Esophagus muscularis mucosa (tissue), 4 donors: ENCODE measurements around the gene NTRK2. TPM values are rescaled to one million over a fixed set of nuclear protein-coding genes. Genes with fewer than 3 reads are reported as not detected.

ENCODE experiments used
- DNase-seq: peaks from one replicate; pipeline ENCODE4 v3.0.0-alpha.2; 2017; ENCODE audit errors: extremely low spot score
- H3K27ac ChIP-seq, 4 donors: fragments of 200-600 bp; sonication (generic); replicated peaks in 1 of 4; 1 replicate in 3 of 4; 2 replicates in 1 of 4; pipeline ENCODE4 v1.5.1; 2016 to 2019; ENCODE audit warnings: mild to moderate bottlenecking in 1 of 4
- H3K27me3 ChIP-seq, 4 donors: fragments of 200-600 bp; sonication (generic); one replicate each; pipeline versions ENCODE4 v1.5.1 to v1.6.0; 2016 to 2019
- H3K36me3 ChIP-seq, 4 donors: fragments of 200-600 bp; sonication (generic); one replicate each; pipeline ENCODE4 v1.5.1; 2016 to 2019
- H3K4me1 ChIP-seq, 4 donors: fragments of 200-600 bp; sonication (generic); one replicate each; pipeline ENCODE4 v1.5.1; 2016 to 2019
- H3K4me3 ChIP-seq, 4 donors: fragments of 200-600 bp; sonication (generic); 1 replicate in 2 of 4; 2 replicates in 2 of 4; pipeline ENCODE4 v1.5.1; 2016 to 2019; ENCODE audit warnings: mild to moderate bottlenecking in 4 of 4, moderate library complexity in 1 of 4
- H3K9me3 ChIP-seq, 4 donors: fragments of 200-600 bp; sonication (generic); 1 replicate in 3 of 4; 2 replicates in 1 of 4; pipeline ENCODE4 v1.5.1; 2016 to 2019
- EP300 ChIP-seq: sonication (generic); formaldehyde crosslinking; IDR thresholded peaks from one replicate; pipeline ENCODE4 v1.6.1; 2017; ENCODE audit warnings: antibody characterized with exemption
- POLR2A ChIP-seq: fragments of 450-650 bp; IDR thresholded peaks from one replicate; pipeline ENCODE4 v1.6.1; 2017; ENCODE audit warnings: antibody characterized with exemption, moderate library complexity, mild to moderate bottlenecking, low read depth
- POLR2AphosphoS5 ChIP-seq, 2 donors: sonication (generic); formaldehyde crosslinking; IDR thresholded peaks; one replicate each; pipeline ENCODE4 v1.6.1; 2017; ENCODE audit warnings: antibody characterized with exemption in 2 of 2
- WGBS: methylation state at CpG from one replicate; pipeline ENCODE4 v1.1.5; 2018; 5-methylcytosine and 5-hydroxymethylcytosine counted together
- intact Hi-C: fragments of 100-400 bp; cut with DNase I; formaldehyde crosslinking; loops from one replicate; pipeline ENCODE4 v1.15.1; 2023
- total RNA-seq, 4 donors: library from RNA; depleted of rRNA; stranded (reverse); fragments of >200 nt; gene quantifications; one replicate each; pipeline versions ENCODE4 v1.1.0 to v1.2.1, GENCODE V29; 2016
- TF ChIP-seq, protein P1 (sequence below), 3 experiments: fragments of 200-600 bp in 2 of 3; fragments of 450-650 bp in 1 of 3; sonication (generic) in 2 of 3; IDR thresholded peaks; one replicate each; pipeline ENCODE4 v1.5.1; 2017 to 2019; ENCODE audit warnings: antibody characterized with exemption in 3 of 3, mild to moderate bottlenecking in 2 of 3, moderate library complexity in 1 of 3

Gene NTRK2
- total RNA-seq, 4 donors from 2014 or later = 1.2 to 6.3 (median 5.5) TPM

DNA sequence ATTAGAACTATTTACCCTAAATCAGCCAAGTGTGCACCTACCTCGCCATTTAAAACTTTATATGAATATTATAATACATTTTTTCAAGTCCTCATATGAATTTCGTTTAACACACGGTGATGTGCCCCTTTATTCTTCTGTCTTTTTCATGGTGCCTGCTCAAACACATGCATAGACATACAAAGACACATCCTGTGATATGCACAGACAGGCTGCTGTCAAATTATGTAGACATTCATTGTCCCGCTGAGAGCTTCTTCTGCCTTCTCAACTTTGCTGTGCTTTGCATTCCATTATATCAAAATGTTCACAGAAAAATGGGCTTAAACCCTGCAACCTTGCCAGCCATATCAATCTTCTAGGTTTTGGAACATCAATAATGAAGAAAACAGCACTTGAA is 193.8 kb downstream of the NTRK2 start:
- intact Hi-C loops = no loop called here

DNA sequence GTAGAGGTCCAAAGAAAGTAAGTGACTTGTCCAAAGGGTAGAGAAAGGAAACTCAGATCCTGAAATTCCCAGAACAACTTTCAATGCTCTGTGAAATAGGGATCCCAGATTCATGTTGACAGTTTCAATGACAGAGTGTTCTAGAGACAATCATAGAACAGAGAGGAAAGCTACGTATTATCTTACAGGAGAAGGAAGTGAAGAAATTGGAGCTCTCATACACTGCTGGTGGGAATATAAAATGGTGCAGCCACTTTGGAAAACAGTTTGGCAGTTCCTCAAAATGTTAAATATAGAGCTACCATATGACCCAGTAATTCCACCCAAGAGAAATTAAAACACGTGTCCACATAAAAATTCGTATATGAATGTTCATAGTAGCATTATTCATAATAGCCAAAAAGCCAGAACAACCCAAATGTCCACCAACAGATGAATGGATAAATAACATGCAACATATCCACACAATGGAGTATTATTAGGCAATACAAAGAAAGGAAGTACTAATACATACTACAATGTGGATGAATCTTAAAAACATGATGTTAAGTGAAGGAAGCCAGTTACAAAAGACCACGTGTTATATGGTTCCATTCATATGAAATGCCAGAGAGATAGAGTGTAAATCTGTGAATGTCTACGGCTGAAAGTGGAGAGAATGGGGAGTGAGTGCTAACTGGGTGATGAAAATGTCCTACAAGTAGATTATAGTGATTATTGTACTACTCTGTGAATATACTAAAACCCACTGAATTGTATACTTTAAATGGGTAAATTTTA is 197.1 kb downstream of the NTRK2 start:
- WGBS = 77% methylated on average over 5 of the region's 5 CpGs
- H3K36me3 ChIP-seq = no peaks in the 10 kb centered on the region
- no peak overlapping the region for H3K4me3 ChIP-seq
- H3K27ac ChIP-seq = no peak overlapping the region
- no peaks in the 10 kb centered on the region for H3K9me3 ChIP-seq
- intact Hi-C loops = no loop called here
- H3K4me1 ChIP-seq = peaks cover 0 to 17% (median 0%) of the 10 kb centered on the region in 4 donors
- no peak for DNase-seq
- no peak for TF ChIP-seq EP300
- TF ChIP-seq POLR2A = no peak
- TF ChIP-seq, protein P1, sequence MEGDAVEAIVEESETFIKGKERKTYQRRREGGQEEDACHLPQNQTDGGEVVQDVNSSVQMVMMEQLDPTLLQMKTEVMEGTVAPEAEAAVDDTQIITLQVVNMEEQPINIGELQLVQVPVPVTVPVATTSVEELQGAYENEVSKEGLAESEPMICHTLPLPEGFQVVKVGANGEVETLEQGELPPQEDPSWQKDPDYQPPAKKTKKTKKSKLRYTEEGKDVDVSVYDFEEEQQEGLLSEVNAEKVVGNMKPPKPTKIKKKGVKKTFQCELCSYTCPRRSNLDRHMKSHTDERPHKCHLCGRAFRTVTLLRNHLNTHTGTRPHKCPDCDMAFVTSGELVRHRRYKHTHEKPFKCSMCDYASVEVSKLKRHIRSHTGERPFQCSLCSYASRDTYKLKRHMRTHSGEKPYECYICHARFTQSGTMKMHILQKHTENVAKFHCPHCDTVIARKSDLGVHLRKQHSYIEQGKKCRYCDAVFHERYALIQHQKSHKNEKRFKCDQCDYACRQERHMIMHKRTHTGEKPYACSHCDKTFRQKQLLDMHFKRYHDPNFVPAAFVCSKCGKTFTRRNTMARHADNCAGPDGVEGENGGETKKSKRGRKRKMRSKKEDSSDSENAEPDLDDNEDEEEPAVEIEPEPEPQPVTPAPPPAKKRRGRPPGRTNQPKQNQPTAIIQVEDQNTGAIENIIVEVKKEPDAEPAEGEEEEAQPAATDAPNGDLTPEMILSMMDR (IDR thresholded peaks at IDR 0.05) = no peak
- no peak for TF ChIP-seq POLR2AphosphoS5 (IDR thresholded peaks at IDR 0.05)
- H3K27me3 ChIP-seq = no peaks in the 10 kb centered on the region

More for the DNA sequence above, 193.8 kb downstream of the NTRK2 start:
- no peaks in the 10 kb centered on the region for H3K36me3 ChIP-seq
- no peaks in the 10 kb centered on the region for H3K27me3 ChIP-seq
- 91% methylated on average over 4 of the region's 4 CpGs for WGBS
- no peak overlapping the region for H3K27ac ChIP-seq
- H3K4me3 ChIP-seq = no peak overlapping the region
- peaks cover 0 to 17% (median 1%) of the 10 kb centered on the region in 4 donors for H3K4me1 ChIP-seq
- DNase-seq = no peak
- H3K9me3 ChIP-seq = no peaks in the 10 kb centered on the region
- no peak for TF ChIP-seq EP300
- no peak for TF ChIP-seq POLR2AphosphoS5 (IDR thresholded peaks at IDR 0.05)
- no peak for TF ChIP-seq POLR2A
- TF ChIP-seq, protein P1 (IDR thresholded peaks at IDR 0.05) = no peak

DNA sequence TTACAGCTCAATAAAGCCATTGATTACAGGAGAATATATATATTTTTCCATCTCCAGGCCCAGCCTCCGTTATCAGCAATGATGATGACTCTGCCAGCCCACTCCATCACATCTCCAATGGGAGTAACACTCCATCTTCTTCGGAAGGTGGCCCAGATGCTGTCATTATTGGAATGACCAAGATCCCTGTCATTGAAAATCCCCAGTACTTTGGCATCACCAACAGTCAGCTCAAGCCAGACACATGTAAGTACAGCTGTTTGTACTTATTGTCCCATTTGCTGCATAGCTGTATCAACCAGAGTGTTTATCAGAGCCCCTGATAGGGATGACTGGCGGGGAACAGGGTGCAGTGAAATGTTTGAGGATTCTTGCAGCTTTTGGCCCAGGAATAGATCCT is 197.7 kb downstream of the NTRK2 start:
- no peak overlapping the region for H3K27ac ChIP-seq

DNA sequence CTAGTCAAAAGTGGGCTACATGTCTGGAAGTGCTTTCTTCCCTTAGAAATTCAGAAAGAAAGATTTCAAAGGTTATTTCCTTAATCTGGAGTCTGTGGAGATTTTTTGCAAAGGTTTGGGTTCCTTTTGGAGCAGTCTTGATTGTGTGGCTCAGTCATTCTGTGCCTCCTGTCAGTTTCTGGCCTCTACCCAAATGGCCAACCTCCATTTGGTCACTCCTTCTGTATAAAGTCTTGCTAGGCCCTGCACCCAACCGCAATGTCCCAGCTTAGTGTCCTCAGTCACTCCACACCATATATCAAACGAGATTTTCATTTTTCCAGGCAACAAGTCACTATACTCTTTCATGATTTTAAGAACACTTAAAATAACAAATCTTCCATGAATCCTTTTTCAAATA is 199.6 kb downstream of the NTRK2 start:
- Histone ChIP-seq H3K9me3 (no peaks in the 10 kb centered on the region), H3K27ac (no peak overlapping the region), H3K36me3 (no peaks in the 10 kb centered on the region), H3K4me1 (peaks cover 0 to 6% (median 0%) of the 10 kb centered on the region in 4 donors), H3K27me3 (no peaks in the 10 kb centered on the region), H3K4me3 (no peak overlapping the region)
- DNase-seq = no peak
- intact Hi-C loops = no loop called here
- WGBS = 98% methylated on average over 2 of the region's 2 CpGs
- TF ChIP-seq POLR2A (no peak), POLR2AphosphoS5 (IDR thresholded peaks at IDR 0.05) (no peak)

More for the DNA sequence above, 197.7 kb downstream of the NTRK2 start:
- no peaks in the 10 kb centered on the region for H3K36me3 ChIP-seq
- no peaks in the 10 kb centered on the region for H3K27me3 ChIP-seq
- DNase-seq = no peak
- no peak overlapping the region for H3K4me3 ChIP-seq
- WGBS = 95% methylated on average over 3 of the region's 3 CpGs
- H3K9me3 ChIP-seq = no peaks in the 10 kb centered on the region
- intact Hi-C loops = no loop called here
- no peak for TF ChIP-seq POLR2AphosphoS5 (IDR thresholded peaks at IDR 0.05)
- no peak for TF ChIP-seq EP300
- TF ChIP-seq POLR2A = no peak
- TF ChIP-seq, protein P1 (IDR thresholded peaks at IDR 0.05) = no peak
- H3K4me1 ChIP-seq = peaks cover 0 to 15% (median 0%) of the 10 kb centered on the region in 4 donors

DNA sequence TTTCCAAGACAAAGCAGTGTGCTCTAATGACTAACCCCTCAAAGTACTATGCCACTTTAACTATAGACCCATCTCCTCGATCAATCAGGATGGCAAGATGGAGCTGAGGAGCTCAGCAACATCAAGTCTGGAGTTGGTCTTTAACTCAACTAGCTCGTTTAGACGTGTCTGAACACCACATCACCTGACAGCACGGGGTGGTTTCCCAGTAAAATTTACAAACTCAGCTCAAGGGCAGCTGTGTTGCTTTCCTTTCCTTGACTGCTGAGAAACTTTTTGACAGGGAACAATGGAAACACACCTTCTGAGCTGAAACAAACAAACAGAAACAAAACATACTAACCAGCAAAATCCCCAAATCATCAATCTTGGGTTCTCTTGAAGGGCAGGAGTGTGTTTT is 202.5 kb downstream of the NTRK2 start:
- no peak for DNase-seq
- Histone ChIP-seq H3K4me3 (no peak overlapping the region), H3K9me3 (no peaks in the 10 kb centered on the region), H3K27me3 (no peaks in the 10 kb centered on the region), H3K4me1 (no peaks in the 10 kb centered on the region), H3K27ac (no peak overlapping the region), H3K36me3 (no peaks in the 10 kb centered on the region)
- 76% methylated on average over 4 of the region's 4 CpGs for WGBS
- TF ChIP-seq EP300 (no peak), POLR2A (no peak), POLR2AphosphoS5 (IDR thresholded peaks at IDR 0.05) (no peak)
- TF ChIP-seq, protein P1 (IDR thresholded peaks at IDR 0.05) = no peak
- intact Hi-C loops = no loop called here
